HG03280 (cell line): ENCODE results near the gene PTPRN2.

Experiments
- ATAC-seq: cut with Tn5 transposase; IDR thresholded peaks from one replicate; pipeline ENCODE4 v1.9.1; 2021; ENCODE audit warnings: mild to moderate bottlenecking, moderate library complexity; ENCODE audit not compliant: unreplicated experiment

Gene PTPRN2

GRCh38 chr7:157890921-157891401, 696.7 kb downstream of the PTPRN2 start:
- ATAC-seq = no peak

- ATAC-seq = no peak
Measured at GRCh38 chr7:157889480-157889879, 698.1 kb downstream of the PTPRN2 start.

- no peak for ATAC-seq
Measured at GRCh38 chr7:157888579-157888978, 699.0 kb downstream of the PTPRN2 start.

GRCh38 chr7:157887400-157887799, 700.2 kb downstream of the PTPRN2 start:
- ATAC-seq = no peak

- no peak for ATAC-seq
Measured at GRCh38 chr7:157886711-157887110, 700.9 kb downstream of the PTPRN2 start.

- no peak for ATAC-seq
Measured at GRCh38 chr7:157886266-157886665, 701.4 kb downstream of the PTPRN2 start.

- no peak for ATAC-seq
Measured at GRCh38 chr7:157885140-157885539, 702.5 kb downstream of the PTPRN2 start.

- no peak for ATAC-seq
Measured at GRCh38 chr7:157884461-157885062, 703.1 kb downstream of the PTPRN2 start.

- no peak for ATAC-seq
Measured at GRCh38 chr7:157881048-157881771, 706.4 kb downstream of the PTPRN2 start.

GRCh38 chr7:157879391-157879790, 708.2 kb downstream of the PTPRN2 start:
- no peak for ATAC-seq

- no peak for ATAC-seq
Measured at GRCh38 chr7:157877298-157878090, 710.1 kb downstream of the PTPRN2 start.

- no peak for ATAC-seq
Measured at GRCh38 chr7:157876469-157877285, 710.9 kb downstream of the PTPRN2 start.

GRCh38 chr7:157875230-157876179, 712.1 kb downstream of the PTPRN2 start:
- no peak for ATAC-seq

GRCh38 chr7:157874870-157875229, 712.8 kb downstream of the PTPRN2 start:
- ATAC-seq = no peak

GRCh38 chr7:157874208-157874816, 713.3 kb downstream of the PTPRN2 start:
- no peak for ATAC-seq

- ATAC-seq = no peak
Measured at GRCh38 chr7:157873664-157874063, 714.0 kb downstream of the PTPRN2 start.

- ATAC-seq = no peak
Measured at GRCh38 chr7:157873181-157873580, 714.4 kb downstream of the PTPRN2 start.

GRCh38 chr7:157872447-157872846, 715.2 kb downstream of the PTPRN2 start:
- ATAC-seq = no peak

GRCh38 chr7:157871681-157872080, 715.9 kb downstream of the PTPRN2 start:
- ATAC-seq = no peak
